Lung (tissue), 12 donors: ENCODE data around the gene GTPBP1. TPM values are rescaled to one million over a fixed set of nuclear protein-coding genes. Genes with fewer than 3 reads are reported as not detected.
A peak's percentile ranks its signal among the peaks of the same experiment; 100 is the strongest.

Experiments used
- ATAC-seq: fragments of 200-7000 bp; cut with Tn5 transposase; one replicate; pipeline ENCODE4 v1.9.1; 2020; ENCODE audit warnings: moderate number of reproducible peaks; ENCODE audit not compliant: insufficient read depth, low FRiP score
- DNase-seq, 3 donors: peaks; one replicate each; pipeline ENCODE4 v3.0.0-alpha.2; 2013 to 2017
- H3K27ac ChIP-seq, 2 donors: one replicate each; pipeline ENCODE4 v1.5.1; 2013; ENCODE audit warnings: mild to moderate bottlenecking in 2 of 2, moderate library complexity in 2 of 2, control low read depth in 1 of 2, inconsistent platforms in 1 of 2, low read depth in 1 of 2, low read length in 1 of 2
- H3K27me3 ChIP-seq, 3 donors: one replicate each; pipeline ENCODE4 v1.5.1; 2013; ENCODE audit warnings: low read length in 2 of 3; ENCODE audit not compliant: control insufficient read depth in 3 of 3, insufficient read depth in 3 of 3
- H3K36me3 ChIP-seq, 4 donors: one replicate each; pipeline ENCODE4 v1.5.1; 2013; ENCODE audit warnings: low read length in 4 of 4, mild to moderate bottlenecking in 1 of 4, moderate library complexity in 1 of 4; ENCODE audit not compliant: control insufficient read depth in 4 of 4, insufficient read depth in 4 of 4
- H3K4me1 ChIP-seq, 5 donors: one replicate each; pipeline ENCODE4 v1.5.1; 2013; ENCODE audit warnings: low read length in 5 of 5, mild to moderate bottlenecking in 2 of 5, moderate library complexity in 1 of 5; ENCODE audit not compliant: control insufficient read depth in 5 of 5, insufficient read depth in 5 of 5
- H3K4me3 ChIP-seq: one replicate; pipeline ENCODE4 v1.5.1; 2013; ENCODE audit warnings: mild to moderate bottlenecking, control low read depth, moderate library complexity
- H3K9ac ChIP-seq, 2 donors: one replicate each; pipeline ENCODE4 v1.5.1; 2013; ENCODE audit warnings: low read length in 2 of 2, control low read depth in 1 of 2; ENCODE audit not compliant: insufficient read depth in 1 of 2
- H3K9me3 ChIP-seq, 4 donors: one replicate each; pipeline ENCODE4 v1.5.1; 2013; ENCODE audit warnings: low read length in 3 of 4, mild to moderate bottlenecking in 1 of 4, moderate library complexity in 1 of 4; ENCODE audit not compliant: control insufficient read depth in 4 of 4, insufficient read depth in 3 of 4
- WGBS, 2 donors: extraction: QIAGEN DNeasy Blood & Tissue Kit; methylation state at CpG; one replicate each; pipeline ENCODE4 v1.1.7; 2013; 5-methylcytosine and 5-hydroxymethylcytosine counted together
- polyA plus RNA-seq, 2 donors: library from polyadenylated mRNA; stranded (reverse); fragments of 200-250 nt; gene quantifications; one replicate each; pipeline ENCODE4 v1.2.1, GENCODE V29; 2013
- total RNA-seq, 2 donors: library from RNA; depleted of rRNA in 1 of 2; stranded (reverse); fragments of >200 nt in 1 of 2; gene quantifications; one replicate each; pipeline ENCODE4 v1.2.1, GENCODE V29; 2014 to 2021
- TF ChIP-seq, protein P1 (sequence below): IDR thresholded peaks from 2 replicates; pipeline ENCODE4 v1.5.1; 2012; ENCODE audit warnings: mild to moderate bottlenecking; ENCODE audit errors: control extremely low read depth, extremely low read depth
- donor health status: control.
- donor health status: control.
- donor health status: Bipolar disorder and iron deficiency.
- donor health status: healthy.
- donor health status: DM: yes; HTN: yes; CAD: no.

GTPBP1 gene
- total and polyA plus RNA-seq, 4 donors: 24.1 to 69.1 (median 48.8) TPM

DNA sequence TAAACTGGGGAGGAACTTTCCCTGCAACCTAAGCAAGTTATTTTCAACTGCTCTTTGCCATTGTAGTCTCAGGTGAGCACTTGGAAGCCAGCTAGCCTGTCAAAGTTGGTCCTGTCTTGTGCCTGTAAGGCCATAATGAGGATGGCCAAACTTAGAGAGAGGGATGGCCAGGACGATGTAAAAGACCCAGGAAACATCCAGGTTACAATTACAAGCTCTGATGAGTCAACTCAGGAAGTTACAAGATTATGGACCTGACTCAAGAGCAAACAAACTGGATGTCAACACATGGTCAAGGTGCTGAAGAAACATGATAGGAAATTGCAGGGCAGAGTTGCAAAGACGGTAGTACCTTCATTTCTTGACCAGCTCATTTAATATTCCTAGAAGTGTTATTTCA lies 1.6 kb downstream of the GTPBP1 start:
- Histone ChIP-seq H3K27ac (peak overlapping the region in 1 of 2 donors; percentile 67), H3K4me1 (peaks cover 8 to 23% (median 16%) of the 10 kb centered on the region in 5 donors), H3K9me3 (no peaks in the 10 kb centered on the region), H3K27me3 (no peaks in the 10 kb centered on the region), H3K4me3 (peak overlapping the region; percentile 30), H3K36me3 (peaks cover 0 to 7% (median 2%) of the 10 kb centered on the region in 4 donors), H3K9ac (peak overlapping the region; percentile 50 to 93)
- TF ChIP-seq, protein P1, sequence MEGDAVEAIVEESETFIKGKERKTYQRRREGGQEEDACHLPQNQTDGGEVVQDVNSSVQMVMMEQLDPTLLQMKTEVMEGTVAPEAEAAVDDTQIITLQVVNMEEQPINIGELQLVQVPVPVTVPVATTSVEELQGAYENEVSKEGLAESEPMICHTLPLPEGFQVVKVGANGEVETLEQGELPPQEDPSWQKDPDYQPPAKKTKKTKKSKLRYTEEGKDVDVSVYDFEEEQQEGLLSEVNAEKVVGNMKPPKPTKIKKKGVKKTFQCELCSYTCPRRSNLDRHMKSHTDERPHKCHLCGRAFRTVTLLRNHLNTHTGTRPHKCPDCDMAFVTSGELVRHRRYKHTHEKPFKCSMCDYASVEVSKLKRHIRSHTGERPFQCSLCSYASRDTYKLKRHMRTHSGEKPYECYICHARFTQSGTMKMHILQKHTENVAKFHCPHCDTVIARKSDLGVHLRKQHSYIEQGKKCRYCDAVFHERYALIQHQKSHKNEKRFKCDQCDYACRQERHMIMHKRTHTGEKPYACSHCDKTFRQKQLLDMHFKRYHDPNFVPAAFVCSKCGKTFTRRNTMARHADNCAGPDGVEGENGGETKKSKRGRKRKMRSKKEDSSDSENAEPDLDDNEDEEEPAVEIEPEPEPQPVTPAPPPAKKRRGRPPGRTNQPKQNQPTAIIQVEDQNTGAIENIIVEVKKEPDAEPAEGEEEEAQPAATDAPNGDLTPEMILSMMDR: no peak
- ATAC-seq: no peak
- no peak for DNase-seq
- 16 to 19% methylated on average over 2 of the region's 2 CpGs for WGBS, 2 donors

- no peaks in the 10 kb centered on the region for H3K27me3 ChIP-seq
- H3K9ac ChIP-seq: peak overlapping the region in 1 of 2 donors; percentile 60
- H3K36me3 ChIP-seq: peaks cover 0 to 12% (median 2%) of the 10 kb centered on the region in 4 donors
- H3K4me3 ChIP-seq: no peak overlapping the region
- DNase-seq: no peak
- H3K27ac ChIP-seq: no peak overlapping the region
- TF ChIP-seq, protein P1: no peak
- no peak for ATAC-seq
- no peaks in the 10 kb centered on the region for H3K9me3 ChIP-seq
- WGBS, 2 donors: 80 to 84% methylated on average over 3 of the region's 3 CpGs
- H3K4me1 ChIP-seq: peaks cover 9 to 23% (median 16%) of the 10 kb centered on the region in 5 donors
Observed at GRCh38 chr22:38707984-38708383, 2.2 kb downstream of the GTPBP1 start.

DNA sequence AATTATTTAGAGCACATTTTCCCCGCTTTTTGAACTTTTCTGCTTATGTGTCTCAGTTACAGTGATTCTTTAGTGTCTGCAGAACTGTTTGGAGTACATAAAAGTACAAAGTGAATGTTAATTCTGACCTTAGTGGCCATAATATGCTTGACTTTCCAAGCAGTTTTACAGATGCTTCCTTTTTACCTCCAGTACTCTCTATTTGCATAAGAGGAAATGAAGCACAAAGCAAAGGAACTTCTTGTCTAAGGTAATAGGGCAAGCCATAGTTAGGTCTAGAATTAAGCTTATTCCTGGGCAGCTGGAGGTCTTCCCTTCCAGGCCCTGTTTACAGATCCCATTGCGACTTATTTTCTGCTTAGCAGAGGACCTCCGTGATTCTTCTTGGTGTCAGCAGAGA lies 3.6 kb downstream of the GTPBP1 start:
- peaks cover 0 to 12% (median 2%) of the 10 kb centered on the region in 4 donors for H3K36me3 ChIP-seq
- no peaks in the 10 kb centered on the region for H3K9me3 ChIP-seq
- no peak overlapping the region for H3K9ac ChIP-seq
- 90 to 91% methylated on average over 3 of the region's 3 CpGs for WGBS, 2 donors
- peaks cover 10 to 25% (median 22%) of the 10 kb centered on the region in 5 donors for H3K4me1 ChIP-seq
- H3K4me3 ChIP-seq: no peak overlapping the region
- DNase-seq (no peak), ATAC-seq (no peak)
- peak overlapping the region in 1 of 2 donors; percentile 10 for H3K27ac ChIP-seq
- TF ChIP-seq, protein P1: no peak
- no peaks in the 10 kb centered on the region for H3K27me3 ChIP-seq

- TF ChIP-seq, protein P1: no peak
- Histone ChIP-seq H3K4me1 (peaks cover 10 to 25% (median 18%) of the 10 kb centered on the region in 5 donors), H3K4me3 (no peak overlapping the region), H3K9me3 (no peaks in the 10 kb centered on the region), H3K27me3 (no peaks in the 10 kb centered on the region), H3K36me3 (peaks cover 0 to 12% (median 2%) of the 10 kb centered on the region in 4 donors), H3K9ac (no peak overlapping the region), H3K27ac (no peak overlapping the region)
- no peak for ATAC-seq
- DNase-seq: no peak
- 82 to 89% methylated on average over 3 of the region's 3 CpGs for WGBS, 2 donors
Observed at GRCh38 chr22:38710351-38710750, 4.6 kb downstream of the GTPBP1 start.
